ENCODE data around the gene ANKLE1.

The ANKLE1 gene

DNA sequence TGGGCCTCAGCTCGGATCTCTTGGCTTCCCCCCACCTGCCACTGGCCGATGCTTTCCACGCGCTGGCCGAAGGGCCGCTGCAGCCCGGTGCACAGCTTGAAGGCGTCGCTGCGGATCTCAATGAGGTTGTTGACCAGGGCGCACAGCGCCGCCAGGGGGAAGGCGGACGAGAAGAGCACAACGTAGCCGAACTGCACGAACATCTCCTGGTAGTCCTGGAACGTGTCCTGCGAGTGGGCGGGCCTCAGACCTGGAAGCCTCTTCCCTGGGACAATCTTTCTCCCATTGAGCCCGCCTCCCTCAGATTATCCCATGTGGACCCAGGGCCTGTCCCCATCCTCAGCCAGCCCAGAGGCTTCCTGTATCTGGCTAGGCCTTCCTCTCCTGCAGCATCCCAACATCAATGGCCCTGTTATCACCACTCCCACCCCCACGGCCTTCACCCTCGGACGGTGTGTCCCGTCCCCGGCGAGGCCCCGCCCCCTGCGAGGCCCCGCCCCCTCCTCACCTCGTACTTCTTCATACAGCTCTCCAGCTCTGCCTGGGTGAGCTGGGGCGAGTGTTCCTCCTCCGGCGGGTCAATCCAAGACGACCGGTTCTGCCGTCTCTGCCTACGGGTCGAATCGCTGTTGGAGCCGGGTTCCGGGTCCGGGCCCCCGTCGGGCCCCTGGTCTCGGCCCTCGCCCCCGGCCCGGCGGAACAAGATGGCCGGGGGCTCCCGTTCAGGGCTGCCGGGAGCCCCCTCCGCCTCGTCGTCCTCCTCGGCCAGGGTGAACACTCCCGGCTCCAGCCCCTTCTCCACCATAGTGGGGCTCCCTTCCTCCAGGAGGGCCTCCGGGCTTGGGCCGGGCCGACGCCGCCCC lies 46.2 kb downstream of the ANKLE1 start:
- DNase-seq, result no peak

DNA sequence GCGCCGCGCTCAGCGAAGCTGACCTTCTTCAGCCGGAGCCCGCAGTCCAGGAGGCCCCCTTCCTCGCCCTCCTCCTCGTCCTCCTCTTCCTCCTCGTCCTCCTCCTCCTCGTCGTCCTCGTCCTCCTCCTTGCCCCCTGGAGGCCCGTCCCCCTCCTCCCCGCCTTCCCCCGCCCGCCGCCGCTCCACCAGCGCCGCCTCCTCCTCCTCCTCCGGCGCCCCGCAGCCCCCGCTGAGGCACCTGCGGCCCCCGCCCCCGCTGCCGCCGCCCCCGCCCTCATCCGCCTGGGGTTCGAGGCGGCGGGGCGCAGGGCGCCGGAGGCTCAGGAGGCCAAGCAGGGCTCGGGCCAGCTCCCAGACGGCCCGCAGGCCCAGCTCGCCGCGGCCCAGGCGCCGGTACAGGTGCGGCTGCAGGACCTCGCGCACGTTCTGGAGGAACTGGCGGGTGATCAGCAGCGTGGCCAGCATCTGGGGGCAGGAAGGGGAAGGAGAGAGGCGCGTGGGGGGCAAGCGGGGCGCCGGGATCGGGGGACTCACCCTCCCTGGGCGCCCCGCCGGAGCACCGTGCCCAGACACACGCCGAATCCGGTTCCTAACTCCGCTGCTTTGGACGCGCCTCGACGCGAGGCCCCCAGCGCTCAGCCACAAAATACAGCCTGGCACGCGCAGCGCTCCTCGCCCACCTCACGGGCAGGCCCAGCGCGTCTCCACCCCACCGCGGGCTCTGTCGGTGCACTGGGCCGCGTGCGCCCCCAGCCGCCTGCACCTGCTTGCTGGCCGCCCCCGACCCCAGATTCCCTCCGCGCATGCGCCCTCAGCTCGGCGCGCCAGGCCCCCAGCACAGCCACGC lies 47.0 kb downstream of the ANKLE1 start:
- no peak for DNase-seq

DNA sequence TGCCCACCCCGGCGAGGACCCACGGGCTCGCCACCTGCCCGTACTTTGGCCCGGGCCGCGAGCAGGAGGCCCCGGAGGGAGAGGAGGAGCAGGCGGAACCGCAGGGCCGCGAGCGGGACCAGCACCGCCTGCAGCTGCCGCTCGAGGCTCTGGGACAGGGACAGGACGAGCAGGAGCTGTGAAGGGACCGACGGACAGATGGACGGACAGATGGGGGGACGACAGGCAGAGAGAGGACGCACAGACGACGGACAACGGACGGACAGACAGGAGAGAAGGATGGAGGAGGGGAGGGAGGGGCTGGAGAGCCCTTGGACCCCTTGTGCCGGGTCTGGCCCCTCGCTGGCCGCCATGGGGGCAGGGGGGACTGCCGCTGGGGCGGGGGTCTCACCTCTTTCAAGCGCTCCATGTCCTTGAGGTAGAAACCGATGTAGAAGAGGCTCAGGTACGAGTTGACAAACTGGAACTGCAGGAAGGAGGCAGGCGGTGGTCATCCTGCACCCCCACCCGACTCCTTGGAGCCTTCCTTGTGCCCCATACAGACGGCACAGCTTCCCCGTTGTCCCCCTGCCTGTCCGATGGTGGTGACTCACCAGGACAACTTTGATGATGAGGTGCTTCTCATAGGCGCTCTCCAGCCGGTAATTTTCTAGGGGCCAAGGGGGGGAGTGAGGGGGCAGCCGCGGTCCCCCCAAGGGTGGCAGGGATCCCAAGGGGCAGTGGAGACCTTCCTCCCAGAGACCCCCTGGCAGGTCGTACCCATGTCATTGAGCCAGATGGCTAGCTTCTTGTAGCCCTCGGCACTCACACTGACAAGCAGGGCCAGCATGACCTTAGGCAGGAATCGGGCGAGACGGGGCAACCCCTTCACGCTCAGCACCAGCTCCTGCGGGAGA lies 47.9 kb downstream of the ANKLE1 start:
- DNase-seq, result no peak

DNA sequence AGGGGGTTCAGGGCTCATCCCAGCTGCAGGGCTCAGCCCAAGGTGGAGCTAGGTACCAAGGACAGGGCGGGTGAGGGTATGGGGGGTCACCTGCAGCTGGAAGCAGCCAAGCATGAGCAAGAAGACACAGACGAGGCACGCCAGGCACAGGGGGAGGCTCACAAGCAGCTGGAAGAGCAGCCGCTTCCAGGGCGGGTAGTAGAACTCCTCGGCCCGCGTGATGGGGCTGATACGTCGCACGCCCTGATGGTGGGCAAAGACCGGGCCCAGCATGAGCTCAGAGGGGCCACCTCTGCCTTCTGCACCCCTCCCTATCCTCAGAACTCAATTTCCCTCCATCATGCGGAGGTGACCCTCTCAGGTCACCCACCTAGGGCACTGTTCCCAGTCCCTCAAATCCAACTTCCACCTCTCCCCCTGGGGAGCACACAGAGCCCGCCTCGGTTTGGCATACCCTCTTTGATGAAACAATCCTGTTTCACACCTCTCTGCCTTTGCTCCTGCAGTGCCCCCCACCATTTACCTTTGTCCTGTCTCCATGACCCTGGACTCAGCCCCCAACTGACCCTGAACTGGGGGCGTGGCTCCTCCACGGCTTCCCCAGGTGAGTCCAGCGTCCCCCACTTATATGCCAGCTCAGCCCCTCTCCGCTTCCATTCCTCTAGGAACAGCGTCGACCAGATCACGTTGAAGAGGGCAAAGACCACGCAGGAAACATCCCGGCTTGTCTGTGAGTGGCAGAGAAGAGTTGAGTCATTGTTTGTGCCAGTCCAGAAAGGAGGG lies 48.8 kb downstream of the ANKLE1 start:
- DNase-seq, result no peak

DNA sequence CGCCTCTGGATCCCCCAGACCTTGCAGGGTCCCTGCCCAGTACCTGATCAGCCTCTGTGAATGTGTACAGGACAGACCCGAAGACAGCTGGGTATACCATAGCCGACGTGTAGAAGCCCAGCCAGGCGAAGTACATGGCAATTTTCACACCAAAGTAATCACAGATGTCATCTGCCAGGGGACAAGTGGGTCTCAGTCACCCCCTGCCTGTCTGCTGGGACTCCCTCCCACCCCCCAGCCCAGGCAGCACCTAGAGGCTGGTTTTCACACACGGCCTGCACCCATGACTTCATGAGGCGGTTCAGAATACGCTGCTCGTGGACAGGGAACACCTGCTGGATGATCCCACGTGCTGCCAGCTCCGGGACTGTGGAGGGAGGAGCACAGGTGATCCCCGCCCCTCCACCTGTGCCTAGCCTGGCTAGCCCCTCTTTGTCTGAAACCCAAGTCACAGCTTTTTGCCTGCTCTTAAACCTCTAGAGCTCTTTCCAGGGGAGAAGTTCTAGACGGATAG lies 49.4 kb downstream of the ANKLE1 start:
- no peak for DNase-seq

DNA sequence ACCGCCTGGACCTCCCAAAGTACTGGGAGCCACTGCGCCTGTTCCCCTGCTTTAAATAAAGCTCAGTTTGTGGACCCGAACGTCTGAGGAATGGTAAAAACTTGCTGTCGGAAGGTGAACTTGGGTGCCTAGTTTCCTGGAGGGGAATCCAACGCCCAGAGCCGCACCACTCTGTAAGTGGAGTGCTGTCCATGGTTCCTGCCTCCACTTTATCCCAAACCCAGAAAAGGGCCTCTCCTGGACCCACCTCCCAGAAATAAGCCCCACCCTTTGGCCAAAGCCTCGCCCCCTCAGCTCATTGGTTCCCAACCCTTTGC lies 50.6 kb downstream of the ANKLE1 start:
- no peak for DNase-seq

DNA sequence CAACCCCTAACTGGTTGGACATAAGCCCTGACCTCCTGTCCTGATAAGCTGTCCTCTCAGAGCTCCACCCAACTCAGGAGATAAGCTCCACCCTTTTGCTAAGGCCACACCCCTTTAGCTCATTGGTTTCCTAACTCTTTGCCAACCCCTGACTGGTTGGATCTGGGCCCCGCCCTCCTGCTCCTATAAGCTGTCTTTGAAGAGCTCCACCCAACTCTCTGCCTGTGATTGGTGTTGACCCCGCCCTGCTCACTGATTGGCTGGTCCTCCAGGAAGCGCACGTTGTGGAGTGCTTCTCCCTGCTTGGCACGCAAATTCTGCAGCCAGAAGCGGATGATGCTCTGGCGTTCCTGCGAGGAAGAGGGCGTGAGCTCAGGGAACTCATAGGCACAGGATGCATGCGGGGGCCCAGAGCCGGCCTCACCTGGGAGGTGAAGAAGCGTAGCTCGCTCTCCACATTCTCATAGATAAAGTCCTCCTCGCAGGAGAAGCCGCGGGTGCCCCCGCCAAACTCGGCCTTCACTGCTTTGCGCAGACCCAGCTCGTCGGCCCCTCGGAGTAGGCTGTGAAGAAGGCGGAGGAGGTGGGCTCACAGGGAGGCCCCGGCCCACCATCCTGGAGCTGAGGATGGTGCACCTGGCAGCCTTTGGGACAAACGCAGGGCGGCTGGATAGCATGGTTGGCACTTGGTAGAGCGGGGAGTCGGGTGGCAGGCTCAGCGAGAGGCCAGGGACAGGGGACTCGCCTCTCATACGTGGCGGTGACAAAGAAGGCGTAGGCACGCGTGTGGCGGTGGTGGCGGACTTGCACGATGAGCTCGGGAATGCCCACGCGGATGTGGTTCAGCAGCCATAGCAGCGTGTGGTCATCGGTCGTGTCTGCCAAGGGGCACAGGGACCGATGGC lies 51.2 kb downstream of the ANKLE1 start:
- peak in 1 of 2 donors; percentile 13 for DNase-seq

DNA sequence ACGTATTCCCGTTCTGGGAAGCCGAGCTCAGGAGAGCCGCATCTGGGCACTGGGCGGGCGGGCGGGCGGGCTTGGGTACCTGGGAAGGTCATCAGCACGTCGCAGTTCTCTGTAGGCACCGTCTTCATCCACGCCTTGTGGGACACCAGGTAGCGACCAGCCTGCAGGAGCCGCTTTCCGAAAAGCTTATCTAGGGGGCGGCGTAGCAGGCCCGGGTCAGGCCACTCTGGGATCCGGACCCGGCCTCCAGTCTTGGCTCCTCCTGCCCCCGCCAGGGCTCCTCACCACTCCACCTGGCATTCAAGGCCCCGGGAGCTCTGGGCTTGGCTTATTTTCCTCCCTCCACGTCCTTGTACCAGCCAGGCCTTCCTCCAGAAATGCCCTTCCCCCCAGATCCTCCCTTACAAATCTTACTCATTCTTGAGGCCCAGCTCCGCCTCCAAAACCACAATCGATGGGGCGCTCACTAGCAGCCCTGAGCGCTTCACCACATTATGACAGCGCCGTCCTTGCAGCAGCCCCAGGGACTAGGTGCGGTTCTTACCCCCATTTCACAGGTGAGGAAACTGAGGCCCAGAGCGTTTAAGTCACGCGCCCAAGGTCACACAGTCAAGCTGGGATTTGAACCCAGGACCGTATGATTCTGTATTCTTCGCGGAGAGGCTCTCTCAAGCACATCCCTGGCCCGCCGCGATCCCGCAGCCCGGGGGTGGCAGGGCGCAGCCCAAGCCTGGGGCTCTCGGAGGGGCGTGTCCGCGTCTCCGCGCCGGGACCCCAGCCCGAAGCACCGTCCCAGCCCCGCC lies 52.1 kb downstream of the ANKLE1 start:
- no peak for DNase-seq

DNA sequence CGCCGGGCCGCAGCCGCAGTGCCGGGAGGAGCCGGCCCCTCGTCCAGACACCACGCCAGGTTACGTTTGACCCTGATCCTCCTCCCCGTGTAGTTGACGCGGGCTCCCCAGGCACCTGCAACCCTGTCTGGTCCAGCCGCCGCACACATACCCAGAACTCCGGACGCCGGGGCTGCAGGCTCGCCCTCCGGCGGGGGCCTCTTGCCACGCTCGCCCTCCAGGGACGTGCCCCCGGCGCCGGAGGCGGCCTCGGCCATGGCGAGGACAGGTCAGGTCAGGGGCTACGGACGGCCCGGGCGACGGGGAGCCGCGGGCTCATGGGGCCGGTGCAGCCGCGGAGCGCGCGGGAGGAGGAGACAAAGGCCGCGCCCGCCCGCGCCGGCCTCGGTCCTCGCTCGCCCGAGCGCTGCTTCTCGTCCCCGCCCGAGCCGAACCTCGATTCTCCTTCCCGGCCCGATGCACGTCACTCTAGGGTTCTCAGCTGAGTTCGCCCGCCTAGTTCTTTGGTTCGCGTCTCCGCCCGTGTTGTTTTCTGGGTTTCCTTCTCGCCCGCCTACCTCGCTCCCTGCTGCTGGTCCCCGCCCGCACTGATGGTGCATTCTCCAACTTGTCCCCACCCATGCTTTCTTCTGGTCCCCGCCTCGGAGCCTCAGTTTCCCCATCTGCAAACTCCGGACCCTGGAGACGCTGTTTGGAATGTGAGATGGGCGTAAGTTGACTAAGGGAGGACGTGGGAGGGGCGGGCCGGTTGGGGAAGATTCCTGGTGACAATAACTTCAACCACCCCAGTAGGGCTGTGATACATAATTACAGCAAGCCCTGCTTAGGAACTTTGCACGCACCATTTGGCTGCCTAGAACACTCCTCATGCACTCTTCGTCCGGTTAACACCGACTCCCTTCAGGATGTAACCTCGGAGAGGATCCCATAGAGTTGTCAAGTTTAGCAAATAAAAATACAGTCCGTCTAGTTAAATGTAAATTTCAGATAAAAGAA lies 53.0 kb downstream of the ANKLE1 start, which contains the start of gene ANO8:
ANO8 (minus strand) TSS at position 442 of the 996 bp plus-strand sequence; CDS start at position 257, 185 bp downstream.
- DNase-seq, result peak; percentile 91 to 96

DNA sequence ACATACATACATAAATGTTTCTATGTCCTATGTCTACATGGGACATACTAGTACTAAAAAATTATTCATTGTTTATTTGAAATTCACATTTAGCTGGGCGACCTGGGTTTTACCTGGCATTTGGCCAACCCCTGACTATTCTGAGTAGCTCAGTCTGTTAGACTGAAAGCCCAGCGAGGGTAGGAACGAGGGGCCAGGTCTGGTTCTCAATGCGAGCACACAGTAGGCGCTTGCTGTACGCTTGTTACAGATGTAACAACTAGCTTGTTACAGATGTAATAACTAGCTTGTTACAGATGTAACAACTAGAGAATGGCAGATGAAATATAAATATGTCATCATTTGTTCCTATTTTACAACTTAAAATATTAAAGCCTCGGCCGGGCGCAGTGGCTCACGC lies 53.9 kb downstream of the ANKLE1 start:
- no peak for DNase-seq
